Activated B cell treated with CpG ODN at 0.5 μM for 24 hours (primary cell): ENCODE results near the gene ZMYND19. TPM values are rescaled to one million over a fixed set of nuclear protein-coding genes. Genes with fewer than 3 reads are reported as not detected.

ENCODE experiments used
- ATAC-seq: fragments of 200-7000 bp; cut with Tn5 transposase; one replicate; pipeline ENCODE4 v1.10.0; 2021; ENCODE audit warnings: low read depth, mild to moderate bottlenecking, moderate library complexity
- CTCF ChIA-PET: fragments of 350-600 bp; sonication (Branson Sonifier 250); formaldehyde crosslinking; loops from one replicate; lab custom pipeline; 2021; ENCODE audit warnings: antibody characterized with exemption; lab: Charles Lee
- POLR2A ChIA-PET: fragments of 350-600 bp; sonication (Branson Sonifier 250); formaldehyde crosslinking; loops from one replicate; lab custom pipeline; 2021; ENCODE audit warnings: antibody characterized with exemption; lab: Charles Lee
- DNase-seq: peaks from one replicate; pipeline ENCODE4 v3.0.0; 2022
- H3K27ac Mint-ChIP-seq: one replicate; pipeline ENCODE4 v1.8.0; 2020; ENCODE audit warnings: mixed read lengths
- H3K27me3 Mint-ChIP-seq: one replicate; pipeline ENCODE4 v1.8.0; 2021; ENCODE audit warnings: mixed read lengths
- H3K36me3 Mint-ChIP-seq: one replicate; pipeline ENCODE4 v1.8.0; 2021; ENCODE audit warnings: low read depth, mixed read lengths
- H3K4me1 Mint-ChIP-seq: one replicate; pipeline ENCODE4 v1.8.0; 2021; ENCODE audit warnings: mixed read lengths
- H3K4me3 Mint-ChIP-seq: one replicate; pipeline ENCODE4 v1.8.0; 2020; ENCODE audit warnings: mild to moderate bottlenecking, mixed read lengths
- H3K9me3 Mint-ChIP-seq: one replicate; pipeline ENCODE4 v1.8.0; 2020; ENCODE audit warnings: mixed read lengths
- intact Hi-C: fragments of 100-400 bp; cut with micrococcal nuclease; formaldehyde crosslinking; loops from one replicate; pipeline ENCODE4 v1.15.1; 2024
- total RNA-seq: library from RNA; stranded (reverse); gene quantifications from 2 replicates; pipeline ENCODE4 v1.2.3, GENCODE V29; 2022
- TF ChIP-seq, protein P1 (sequence below): fragments of 200-600 bp; IDR thresholded peaks from one replicate; pipeline ENCODE4 v1.8.0; 2022; ENCODE audit warnings: antibody characterized with exemption, mild to moderate bottlenecking

ZMYND19 gene
- total RNA-seq, 1 donor from 2014 or later: 21.9 TPM

DNA sequence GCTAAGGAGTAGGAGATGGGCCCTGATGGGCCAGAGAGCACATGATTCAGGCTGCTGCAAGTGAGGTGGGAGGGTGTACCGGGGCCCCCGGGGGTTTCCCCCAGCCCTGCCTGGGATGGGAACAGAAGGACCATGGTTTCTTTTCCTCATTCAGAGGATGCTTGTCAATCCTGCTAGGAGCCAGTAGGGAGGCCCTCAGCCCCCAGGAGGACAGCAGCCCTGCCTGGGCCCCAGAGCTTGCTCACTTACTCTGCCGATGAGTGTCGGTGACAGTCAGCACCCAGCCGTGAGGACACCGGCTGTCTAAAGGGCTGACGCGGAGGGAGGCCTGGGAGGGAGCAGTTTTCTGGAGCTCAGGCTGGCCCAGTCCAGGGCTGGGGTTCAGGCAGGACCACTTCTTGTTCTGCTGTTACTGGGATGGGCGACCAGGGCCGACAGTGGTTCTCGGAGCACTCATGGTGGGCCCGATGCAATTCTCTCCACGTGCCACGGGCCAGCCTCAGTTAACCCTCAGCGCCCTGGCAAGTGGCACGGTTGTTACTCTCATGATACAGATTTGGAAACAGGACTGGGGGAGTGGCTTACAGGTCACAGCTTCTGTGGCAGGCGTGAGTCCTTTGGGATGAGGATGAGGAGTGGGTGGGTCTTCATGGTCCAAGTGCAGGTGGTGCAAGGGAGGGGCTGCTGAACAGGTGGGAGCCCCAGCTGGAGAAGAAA lies 17.0 kb upstream of the ZMYND19 start:
- no peaks in the 10 kb centered on the region for H3K9me3 Mint-ChIP-seq
- POLR2A ChIA-PET: interaction anchor here (0.6 to 3.8 kb wide), 3 partner anchors 12 to 107 kb away, joined by 3 to 17 read pairs (median 4); partner anchors contain the start of genes DPH7 and EHMT1
- no peak for DNase-seq
- peaks cover 29% of the 10 kb centered on the region for H3K4me1 Mint-ChIP-seq
- no peaks in the 10 kb centered on the region for H3K27me3 Mint-ChIP-seq
- peak overlapping the region; percentile 75 for H3K4me3 Mint-ChIP-seq
- CTCF ChIA-PET: no interaction called here
- intact Hi-C loops: no loop called here
- no peak for ATAC-seq
- no peak overlapping the region for H3K27ac Mint-ChIP-seq
- H3K36me3 Mint-ChIP-seq: no peaks in the 10 kb centered on the region
- TF ChIP-seq, protein P1, sequence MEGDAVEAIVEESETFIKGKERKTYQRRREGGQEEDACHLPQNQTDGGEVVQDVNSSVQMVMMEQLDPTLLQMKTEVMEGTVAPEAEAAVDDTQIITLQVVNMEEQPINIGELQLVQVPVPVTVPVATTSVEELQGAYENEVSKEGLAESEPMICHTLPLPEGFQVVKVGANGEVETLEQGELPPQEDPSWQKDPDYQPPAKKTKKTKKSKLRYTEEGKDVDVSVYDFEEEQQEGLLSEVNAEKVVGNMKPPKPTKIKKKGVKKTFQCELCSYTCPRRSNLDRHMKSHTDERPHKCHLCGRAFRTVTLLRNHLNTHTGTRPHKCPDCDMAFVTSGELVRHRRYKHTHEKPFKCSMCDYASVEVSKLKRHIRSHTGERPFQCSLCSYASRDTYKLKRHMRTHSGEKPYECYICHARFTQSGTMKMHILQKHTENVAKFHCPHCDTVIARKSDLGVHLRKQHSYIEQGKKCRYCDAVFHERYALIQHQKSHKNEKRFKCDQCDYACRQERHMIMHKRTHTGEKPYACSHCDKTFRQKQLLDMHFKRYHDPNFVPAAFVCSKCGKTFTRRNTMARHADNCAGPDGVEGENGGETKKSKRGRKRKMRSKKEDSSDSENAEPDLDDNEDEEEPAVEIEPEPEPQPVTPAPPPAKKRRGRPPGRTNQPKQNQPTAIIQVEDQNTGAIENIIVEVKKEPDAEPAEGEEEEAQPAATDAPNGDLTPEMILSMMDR: no peak

DNA sequence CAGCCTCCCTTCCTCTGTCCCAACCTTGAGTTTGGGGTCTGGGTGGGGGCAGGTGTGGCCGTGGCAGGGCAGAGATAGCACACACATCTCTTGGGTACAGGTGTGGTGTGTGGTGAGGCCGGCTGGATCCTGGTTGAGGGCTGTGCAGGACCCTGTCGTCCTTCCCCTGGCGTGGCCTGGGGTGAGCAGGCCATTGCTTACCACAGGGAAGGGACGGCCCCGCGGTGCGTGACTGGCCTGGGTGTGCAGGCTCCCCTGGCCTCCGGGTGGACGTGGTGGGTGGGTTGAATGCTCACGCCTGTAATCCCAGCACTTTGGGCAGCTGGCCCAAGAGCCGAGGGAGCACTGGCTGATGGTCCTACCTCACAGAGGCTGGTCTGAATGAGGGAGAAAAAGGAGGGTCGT lies 16.4 kb upstream of the ZMYND19 start:
- Mint-ChIP-seq H3K4me1 (peaks cover 23% of the 10 kb centered on the region), H3K4me3 (peak overlapping the region; percentile 75), H3K27me3 (no peaks in the 10 kb centered on the region), H3K27ac (no peak overlapping the region), H3K9me3 (no peaks in the 10 kb centered on the region), H3K36me3 (no peaks in the 10 kb centered on the region)
- TF ChIP-seq, protein P1: no peak
- intact Hi-C loops: no loop called here
- CTCF ChIA-PET: no interaction called here
- DNase-seq (no peak), ATAC-seq (no peak)
- POLR2A ChIA-PET: interaction anchor here (0.6 to 3.8 kb wide), 2 partner anchors 13 to 107 kb away, joined by 4 to 17 read pairs; partner anchors contain the start of gene EHMT1

DNA sequence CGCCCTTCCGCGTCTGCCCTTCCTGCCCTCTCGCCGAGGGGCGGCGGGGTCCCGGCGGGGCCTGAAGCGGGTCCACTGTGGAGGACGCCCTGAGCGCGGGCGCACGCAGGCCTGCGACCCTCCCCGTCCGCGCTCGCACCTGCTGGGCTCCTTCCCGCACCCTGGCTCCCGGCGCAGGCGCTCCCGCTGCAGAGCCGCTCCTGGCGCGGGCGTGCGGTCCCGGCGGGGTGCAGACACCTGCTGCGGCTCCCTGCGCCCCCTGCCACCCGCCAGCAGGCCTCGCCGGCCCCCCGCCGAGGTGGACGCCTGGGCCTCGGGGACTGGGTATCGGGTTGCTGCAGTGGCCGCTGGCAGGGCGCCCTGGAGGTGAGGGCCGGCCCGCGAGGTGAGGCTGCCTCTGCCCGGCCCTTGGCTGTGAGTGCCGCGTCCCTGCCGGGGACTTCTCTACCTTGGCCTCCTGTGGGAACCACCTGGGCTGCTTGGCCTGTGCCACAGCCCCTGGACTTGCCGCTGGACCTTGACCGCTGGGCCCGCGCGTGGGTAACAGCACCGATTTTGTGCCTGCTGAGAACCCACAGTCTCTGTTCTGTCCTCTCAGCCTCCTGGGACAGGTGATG lies 15.8 kb upstream of the ZMYND19 start:
- intact Hi-C loops: no loop called here
- POLR2A ChIA-PET: interaction anchor here (1.0 kb wide), 1 partner anchor 10 kb away, joined by 4 read pairs; no protein-coding TSS in a partner anchor

DNA sequence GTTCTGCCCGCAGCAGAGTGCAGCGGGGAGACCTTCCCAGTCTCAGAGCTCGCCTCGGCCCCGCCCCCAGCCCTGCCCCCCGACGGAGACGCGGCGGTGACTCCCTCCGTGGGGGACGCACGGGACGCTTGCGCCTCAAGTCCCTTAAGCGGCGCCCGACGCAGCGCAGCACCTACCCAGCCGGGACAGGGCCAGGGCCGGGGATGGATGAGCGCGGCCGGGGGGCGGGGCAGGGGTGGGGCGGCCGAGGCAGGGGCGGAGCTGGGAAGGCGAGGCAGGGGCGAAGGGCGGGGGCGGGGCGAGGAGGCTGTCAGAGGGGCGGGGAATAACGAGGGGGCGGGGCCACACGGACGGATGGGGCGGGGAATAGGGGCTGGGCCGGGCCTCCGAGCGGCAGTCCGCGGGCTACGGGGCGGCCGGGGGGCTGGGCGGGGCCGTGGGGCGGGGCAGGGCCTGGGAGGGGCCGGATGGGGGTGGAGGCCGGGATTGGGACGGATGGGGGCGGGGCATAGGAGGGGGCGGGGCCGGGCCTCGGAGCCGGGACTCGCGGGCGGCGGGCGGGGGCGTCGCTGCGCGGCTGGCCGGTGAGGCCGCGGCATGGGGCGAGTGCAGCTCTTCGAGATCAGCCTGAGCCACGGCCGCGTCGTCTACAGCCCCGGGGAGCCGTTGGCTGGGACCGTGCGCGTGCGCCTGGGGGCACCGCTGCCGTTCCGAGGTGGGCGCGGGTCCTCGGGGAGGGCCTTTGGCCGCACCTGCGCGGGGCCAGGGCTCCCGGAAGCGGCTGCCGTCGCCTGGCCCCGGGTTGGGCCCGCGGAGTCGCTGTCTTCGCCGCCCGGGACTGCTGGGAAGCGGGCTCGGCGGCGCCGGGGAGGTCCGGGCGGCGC lies 15.1 kb upstream of the ZMYND19 start, which contains the start of gene ARRDC1:
Gene ARRDC1, plus strand, starts transcription at position 566 of the 884 bp plus-strand sequence. Its CDS starts 32 bp downstream, at position 598.
- Mint-ChIP-seq H3K36me3 (no peaks in the 10 kb centered on the region), H3K27me3 (no peaks in the 10 kb centered on the region), H3K4me3 (peak within 1 kb of the TSS; percentile 75), H3K9me3 (no peaks in the 10 kb centered on the region), H3K4me1 (peaks cover 17% of the 10 kb centered on the region), H3K27ac (no peak within 1 kb of the TSS)
- ATAC-seq: peak; percentile 89
- TF ChIP-seq, protein P1: no peak
- POLR2A ChIA-PET: interaction anchor here (0.5 to 1.3 kb wide), 11 partner anchors 9 to 1054 kb away, joined by 3 to 29 read pairs (median 7); partner anchors contain the start of genes DPH7, EHMT1, MRPL41 and ZMYND19
- intact Hi-C loops: loop anchor here (1.0 to 2.0 kb wide), 5 partner anchors 13 to 147 kb away; partner anchors contain the start of genes DPH7, MRPL41, NSMF and ZMYND19
- CTCF ChIA-PET: no interaction called here
- DNase-seq: peak; percentile 82

More for the DNA sequence above, 15.8 kb upstream of the ZMYND19 start:
- H3K4me3 Mint-ChIP-seq: peak overlapping the region; percentile 75
- H3K9me3 Mint-ChIP-seq: no peaks in the 10 kb centered on the region
- H3K27me3 Mint-ChIP-seq: no peaks in the 10 kb centered on the region
- H3K27ac Mint-ChIP-seq: no peak overlapping the region
- TF ChIP-seq, protein P1: no peak
- DNase-seq (peak; percentile 39), ATAC-seq (no peak)
- H3K36me3 Mint-ChIP-seq: no peaks in the 10 kb centered on the region
- peaks cover 17% of the 10 kb centered on the region for H3K4me1 Mint-ChIP-seq
- CTCF ChIA-PET: no interaction called here
